ENCODE measurements around the gene BICD1.

Gene BICD1

GRCh38 chr12:32240831-32241230, 134.2 kb downstream of the BICD1 start:
- no peak overlapping the region for H3K4me2 ChIP-seq (ENCODE audit: low read length)
- peaks cover 11% of the 10 kb centered on the region; the same call in 1 of the 2 replicates for H3K79me2 ChIP-seq (ENCODE audit: control insufficient read depth, low read length)
- H3K4me3 ChIP-seq (ENCODE audit: low read length) = no peak overlapping the region
- no peaks in the 10 kb centered on the region for H3F3A ChIP-seq (ENCODE audit: control insufficient read depth, insufficient read depth)
- TF ChIP-seq CTCF (IDR thresholded peaks at IDR 0.05; ENCODE audit: low read depth, low read length, poor library complexity, severe bottlenecking) = no peak
- no peak for TF ChIP-seq EZH2phosphoT487 (IDR thresholded peaks at IDR 0.05; ENCODE audit: borderline replicate concordance, low read length)
- H4K20me1 ChIP-seq (ENCODE audit: control insufficient read depth, insufficient read depth, low read depth, low read length) = no peaks in the 10 kb centered on the region
- H3K9me2 ChIP-seq (replicated peaks; ENCODE audit: control insufficient read depth, low read length) = no peaks in the 10 kb centered on the region
- no peaks in the 10 kb centered on the region for H3K4me1 ChIP-seq (ENCODE audit: control insufficient read depth, low read length)
- H3K27ac ChIP-seq (ENCODE audit: low read depth, low read length) = no peak overlapping the region
- peaks cover 2% of the 10 kb centered on the region; the same call in 1 of the 2 replicates for H3K9me3 ChIP-seq (ENCODE audit: control insufficient read depth, insufficient read depth, low read length)
- H3K27me3 ChIP-seq (ENCODE audit: control insufficient read depth, low read length) = no peaks in the 10 kb centered on the region
- H3K36me3 ChIP-seq (ENCODE audit: control insufficient read depth, low read length) = peaks cover 20% of the 10 kb centered on the region

GRCh38 chr12:32242641-32243040, 136.0 kb downstream of the BICD1 start:
- TF ChIP-seq EZH2phosphoT487 (IDR thresholded peaks at IDR 0.05; ENCODE audit: borderline replicate concordance, low read length) (no peak), CTCF (IDR thresholded peaks at IDR 0.05; ENCODE audit: low read depth, low read length, poor library complexity, severe bottlenecking) (no peak)
- peaks cover 19% of the 10 kb centered on the region for H3K36me3 ChIP-seq (ENCODE audit: control insufficient read depth, low read length)
- no peak overlapping the region for H3K4me3 ChIP-seq (ENCODE audit: low read length)
- H3K4me2 ChIP-seq (ENCODE audit: low read length) = no peak overlapping the region
- H3K9me2 ChIP-seq (replicated peaks; ENCODE audit: control insufficient read depth, low read length) = no peaks in the 10 kb centered on the region
- H3K27ac ChIP-seq (ENCODE audit: low read depth, low read length) = no peak overlapping the region
- peaks cover 12% of the 10 kb centered on the region for H3K79me2 ChIP-seq (ENCODE audit: control insufficient read depth, low read length)
- H4K20me1 ChIP-seq (ENCODE audit: control insufficient read depth, insufficient read depth, low read depth, low read length) = no peaks in the 10 kb centered on the region
- no peaks in the 10 kb centered on the region for H3F3A ChIP-seq (ENCODE audit: control insufficient read depth, insufficient read depth)
- H3K27me3 ChIP-seq (ENCODE audit: control insufficient read depth, low read length) = no peaks in the 10 kb centered on the region
- H3K4me1 ChIP-seq (ENCODE audit: control insufficient read depth, low read length) = no peaks in the 10 kb centered on the region
- no peaks in the 10 kb centered on the region; the same call in 1 of the 2 replicates for H3K9me3 ChIP-seq (ENCODE audit: control insufficient read depth, insufficient read depth, low read length)

GRCh38 chr12:32248441-32249140, 141.9 kb downstream of the BICD1 start:
- TF ChIP-seq EZH2phosphoT487 (IDR thresholded peaks at IDR 0.05; ENCODE audit: borderline replicate concordance, low read length) = no peak
- no peak for TF ChIP-seq CTCF (IDR thresholded peaks at IDR 0.05; ENCODE audit: low read depth, low read length, poor library complexity, severe bottlenecking)
- Histone ChIP-seq H3K4me1 (ENCODE audit: control insufficient read depth, low read length) (peaks cover 23% of the 10 kb centered on the region), H3K27me3 (ENCODE audit: control insufficient read depth, low read length) (no peaks in the 10 kb centered on the region), H4K20me1 (ENCODE audit: control insufficient read depth, insufficient read depth, low read depth, low read length) (no peaks in the 10 kb centered on the region), H3K27ac (ENCODE audit: low read depth, low read length) (no peak overlapping the region), H3K4me2 (ENCODE audit: low read length) (no peak overlapping the region), H3F3A (ENCODE audit: control insufficient read depth, insufficient read depth) (no peaks in the 10 kb centered on the region; the same call in 1 of the 2 replicates), H3K4me3 (ENCODE audit: low read length) (no peak overlapping the region), H3K79me2 (ENCODE audit: control insufficient read depth, low read length) (peaks cover 38% of the 10 kb centered on the region), H3K9me3 (ENCODE audit: control insufficient read depth, insufficient read depth, low read length) (no peaks in the 10 kb centered on the region; the same call in 1 of the 2 replicates), H3K36me3 (ENCODE audit: control insufficient read depth, low read length) (peaks cover 42% of the 10 kb centered on the region), H3K9me2 (replicated peaks; ENCODE audit: control insufficient read depth, low read length) (no peaks in the 10 kb centered on the region)

Data from DOHH2 (cell line).